HG03342 (cell line): ENCODE measurements around the gene ZNF618.

Experiments used
- ATAC-seq: cut with Tn5 transposase; IDR thresholded peaks from one replicate; pipeline ENCODE4 v1.9.1; 2021; ENCODE audit warnings: mild to moderate bottlenecking, moderate library complexity; ENCODE audit not compliant: unreplicated experiment

ZNF618 gene

GRCh38 chr9:114089206-114089840 lies 213.2 kb downstream of the ZNF618 start:
- no peak for ATAC-seq

GRCh38 chr9:114090798-114091197 lies 214.7 kb downstream of the ZNF618 start:
- no peak for ATAC-seq

- no peak for ATAC-seq
Measured at GRCh38 chr9:114091711-114092110, 215.6 kb downstream of the ZNF618 start.

GRCh38 chr9:114092336-114092735 lies 216.2 kb downstream of the ZNF618 start:
- no peak for ATAC-seq

GRCh38 chr9:114093031-114093471 lies 216.9 kb downstream of the ZNF618 start:
- no peak for ATAC-seq

GRCh38 chr9:114093761-114094505 lies 217.8 kb downstream of the ZNF618 start:
- no peak for ATAC-seq

- ATAC-seq = no peak
Measured at GRCh38 chr9:114094971-114095370, 218.9 kb downstream of the ZNF618 start.

- ATAC-seq = no peak
Measured at GRCh38 chr9:114096041-114096511, 220.0 kb downstream of the ZNF618 start.

GRCh38 chr9:114096866-114097612 lies 220.9 kb downstream of the ZNF618 start:
- ATAC-seq = no peak

GRCh38 chr9:114097613-114098020 lies 221.5 kb downstream of the ZNF618 start:
- ATAC-seq = no peak

GRCh38 chr9:114098021-114098935 lies 222.2 kb downstream of the ZNF618 start:
- no peak for ATAC-seq

- ATAC-seq = no peak
Measured at GRCh38 chr9:114098936-114099668, 223.0 kb downstream of the ZNF618 start, which contains the start of gene KIF12. KIF12 (minus strand) TSS chr9:114099292; CDS start chr9:114099276, 16 bp downstream.

- no peak for ATAC-seq
Measured at GRCh38 chr9:114099669-114100270, 223.7 kb downstream of the ZNF618 start.

GRCh38 chr9:114100536-114100935 lies 224.4 kb downstream of the ZNF618 start:
- no peak for ATAC-seq

GRCh38 chr9:114102484-114102883 lies 226.4 kb downstream of the ZNF618 start:
- no peak for ATAC-seq

GRCh38 chr9:114105236-114105635 lies 229.1 kb downstream of the ZNF618 start:
- no peak for ATAC-seq
